Measurements from ENCODE around the gene PFN3.
A peak's percentile ranks its signal among the peaks of the same experiment; 100 is the strongest.

GRCh38 chr5:177351392-177352329, 48.8 kb downstream of the PFN3 start, which contains the start of gene LMAN2:
- TF ChIP-seq CTCF (IDR thresholded peaks at IDR 0.05) (peak in 1 of 6 experiments; percentile 29), POLR2A (IDR thresholded peaks at IDR 0.05) (peak in 3 of 4 donors; percentile 30 to 65 (median 49))
